ENCODE measurements around the gene S100A5.
"Not testable (repeated sequence)": the region's sequence is repeated elsewhere in the genome, so short reads cannot be mapped to it uniquely, and the experiment has no call there.

The S100A5 gene

DNA sequence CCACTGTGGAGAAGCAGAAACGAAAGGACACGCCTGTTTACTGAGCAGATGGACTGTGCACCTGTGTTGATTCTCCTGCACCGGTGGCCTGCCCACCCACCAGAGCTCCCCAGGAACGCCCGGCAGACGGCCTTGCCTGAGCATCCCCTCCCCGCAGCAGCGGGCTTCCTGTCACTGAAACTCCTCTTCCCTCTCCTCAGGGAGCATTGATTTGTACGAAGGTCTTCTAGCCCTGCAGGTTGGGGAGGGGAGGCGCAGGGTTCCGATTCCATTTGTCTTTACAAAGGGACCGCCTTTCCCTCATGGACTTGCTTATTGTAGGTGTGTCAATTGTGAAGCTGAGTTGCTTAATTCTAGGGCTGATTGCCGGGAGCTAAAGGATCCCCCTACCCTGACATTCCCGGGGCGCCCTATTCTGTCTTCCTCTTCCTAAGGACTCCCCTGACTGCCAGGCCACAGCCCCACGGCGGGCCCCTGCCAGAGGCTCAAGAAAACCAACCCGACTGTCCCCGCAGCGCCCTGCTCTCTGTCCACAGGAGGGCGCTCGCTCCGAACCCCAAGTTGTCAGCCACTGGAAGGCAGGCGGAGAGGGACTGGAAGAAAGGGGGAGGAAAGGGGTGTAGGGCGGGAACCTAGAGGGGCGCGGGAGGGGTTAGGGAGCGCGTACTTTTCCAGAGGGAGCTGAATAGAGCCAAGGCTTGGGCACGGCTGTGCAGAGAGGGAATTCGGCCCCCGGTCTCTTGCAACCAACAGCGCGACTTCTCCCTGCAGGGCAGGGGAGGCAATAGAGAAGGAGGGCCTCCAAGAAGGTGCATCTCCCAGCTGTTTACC is 7.8 kb downstream of the S100A5 start:
- DNase-seq = peak; percentile 80 to 81

DNA sequence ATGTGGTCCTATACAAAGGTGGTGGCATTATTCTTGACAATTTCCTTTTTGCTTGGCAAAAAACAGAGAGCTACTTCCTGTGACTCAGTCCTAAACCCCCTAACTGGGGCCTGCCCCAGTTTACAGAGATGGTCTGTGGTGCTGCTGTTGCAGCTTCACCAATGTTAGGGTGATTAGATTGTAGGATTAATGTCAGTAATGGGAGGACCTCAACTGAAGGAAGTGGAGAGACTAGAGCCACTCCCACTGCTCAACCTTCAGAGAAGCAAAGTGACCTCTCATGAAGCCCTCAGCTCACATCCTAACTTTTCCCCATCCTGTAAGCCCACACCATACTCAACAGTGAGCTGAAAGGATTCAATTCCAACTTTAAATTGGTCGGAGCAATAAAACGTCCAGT is 8.6 kb downstream of the S100A5 start:
- DNase-seq = no peak

DNA sequence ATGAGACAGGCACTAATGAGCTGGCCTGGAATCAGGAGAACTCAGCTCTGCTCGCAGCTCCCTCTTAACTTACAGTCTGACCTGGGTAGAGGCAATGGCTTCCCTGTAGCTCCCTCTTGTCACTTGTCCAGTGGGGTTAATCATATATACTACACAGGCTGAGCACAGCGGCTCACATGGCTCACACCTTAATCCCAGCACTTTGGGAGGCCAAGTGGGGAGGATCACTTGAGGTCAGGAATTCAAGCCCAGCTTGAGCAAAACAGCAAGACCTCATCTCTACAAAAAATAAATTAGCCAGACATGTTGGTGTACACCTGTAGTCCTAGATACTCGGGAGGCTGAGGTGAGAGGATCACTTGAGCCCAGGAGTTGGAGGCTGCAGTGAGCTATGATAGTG is 9.1 kb downstream of the S100A5 start:
- DNase-seq = no peak

DNA sequence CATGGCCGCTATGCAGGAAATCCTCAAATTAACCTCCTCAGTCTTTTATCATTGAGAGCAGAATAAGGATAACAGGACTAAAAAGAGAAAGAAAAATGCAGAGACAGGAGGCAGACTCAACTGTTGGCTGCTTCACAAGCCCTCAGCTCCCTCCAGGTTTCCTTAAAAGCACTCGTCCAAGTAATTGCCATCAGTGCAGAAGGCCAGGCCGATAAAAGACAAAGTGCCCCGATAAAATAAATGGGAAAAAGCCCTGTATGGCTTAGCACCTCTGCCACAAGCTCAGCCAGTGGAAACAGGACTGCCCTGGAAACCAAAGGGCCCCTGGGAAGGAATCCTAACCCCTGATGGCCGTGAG is 13.1 kb downstream of the S100A5 start:
- DNase-seq = no peak

DNA sequence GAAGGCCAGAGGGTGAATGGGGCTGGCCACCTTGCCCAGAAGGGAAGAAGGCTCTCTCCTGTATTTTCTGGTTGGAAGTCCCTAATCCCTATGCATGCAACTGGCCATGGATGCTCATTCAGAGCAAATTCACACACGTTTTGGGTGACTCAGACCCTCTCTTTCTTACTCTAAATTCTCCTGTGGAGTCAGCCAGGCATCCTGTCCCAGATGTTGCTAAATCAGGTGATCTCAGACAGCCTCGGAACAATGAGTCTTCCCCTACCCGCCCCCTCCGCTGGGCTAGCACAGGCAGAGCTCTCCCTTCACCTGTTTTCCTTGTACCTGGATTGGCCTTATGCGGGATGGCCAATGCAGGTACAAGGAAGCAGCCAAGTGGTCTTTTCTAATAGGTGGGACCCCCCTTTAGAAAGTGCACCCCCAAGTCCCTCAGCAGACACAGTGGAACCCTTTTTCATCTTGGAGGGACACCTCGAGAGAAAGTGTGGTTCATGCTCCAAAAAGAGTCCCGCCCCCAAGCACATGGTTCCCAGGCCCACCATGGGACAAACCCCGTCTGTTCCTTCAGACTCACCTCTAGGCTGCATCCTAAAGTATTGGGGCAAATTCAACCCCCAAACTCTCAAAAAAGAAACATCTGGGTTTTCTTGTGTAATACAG is 13.6 kb downstream of the S100A5 start:
- DNase-seq = no peak

DNA sequence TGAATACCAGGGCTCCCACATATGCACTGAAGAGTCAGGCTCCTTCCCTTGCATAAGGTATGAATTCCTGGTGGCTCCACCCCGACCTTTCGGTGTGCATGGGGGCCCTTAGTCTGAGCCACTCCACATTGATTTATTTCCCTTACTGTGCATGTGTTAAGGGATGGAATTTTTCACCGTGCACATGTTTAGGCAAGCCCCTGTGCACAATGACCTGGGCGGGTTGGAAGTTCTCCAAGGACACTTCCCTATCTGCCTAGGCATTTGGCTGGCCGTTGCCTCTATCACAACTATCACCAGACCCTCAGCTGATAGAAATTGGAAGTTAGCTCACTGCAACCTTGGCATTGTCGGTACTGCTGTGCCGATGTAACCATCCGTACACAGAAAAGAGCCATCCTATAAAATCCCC is 14.6 kb downstream of the S100A5 start:
- no peak for DNase-seq

DNA sequence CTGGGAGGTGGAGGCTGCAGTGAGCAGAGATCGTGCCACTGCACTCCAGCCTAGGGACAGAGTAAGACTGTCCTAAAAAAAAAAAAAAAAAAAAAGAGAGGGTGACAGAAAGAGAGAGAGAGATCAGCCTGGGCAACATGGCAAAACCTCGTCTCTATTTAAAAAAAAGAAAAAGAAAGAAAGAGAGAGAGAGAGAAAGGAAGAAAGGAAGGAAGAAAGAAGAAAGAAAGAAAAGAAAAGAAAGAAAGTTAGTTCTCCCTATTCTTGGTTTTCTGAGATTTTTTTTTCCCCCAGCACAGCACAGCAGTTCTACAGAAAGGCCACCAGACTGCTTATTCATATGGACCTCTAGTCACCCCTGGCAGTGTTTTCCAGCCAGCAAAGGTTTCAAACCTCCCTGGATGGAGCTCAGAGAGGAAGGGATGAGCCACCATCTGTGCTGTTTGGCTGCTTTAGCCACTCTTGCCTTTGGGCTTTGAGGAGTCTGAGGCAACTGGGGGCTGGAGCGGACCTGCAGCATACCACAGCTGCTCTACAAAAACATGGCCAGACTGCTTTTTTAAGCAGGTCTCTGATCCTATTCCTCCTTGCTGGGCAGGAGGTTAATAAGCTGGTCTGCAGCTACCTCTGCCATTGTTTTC is 15.5 kb downstream of the S100A5 start:
- DNase-seq = no peak

DNA sequence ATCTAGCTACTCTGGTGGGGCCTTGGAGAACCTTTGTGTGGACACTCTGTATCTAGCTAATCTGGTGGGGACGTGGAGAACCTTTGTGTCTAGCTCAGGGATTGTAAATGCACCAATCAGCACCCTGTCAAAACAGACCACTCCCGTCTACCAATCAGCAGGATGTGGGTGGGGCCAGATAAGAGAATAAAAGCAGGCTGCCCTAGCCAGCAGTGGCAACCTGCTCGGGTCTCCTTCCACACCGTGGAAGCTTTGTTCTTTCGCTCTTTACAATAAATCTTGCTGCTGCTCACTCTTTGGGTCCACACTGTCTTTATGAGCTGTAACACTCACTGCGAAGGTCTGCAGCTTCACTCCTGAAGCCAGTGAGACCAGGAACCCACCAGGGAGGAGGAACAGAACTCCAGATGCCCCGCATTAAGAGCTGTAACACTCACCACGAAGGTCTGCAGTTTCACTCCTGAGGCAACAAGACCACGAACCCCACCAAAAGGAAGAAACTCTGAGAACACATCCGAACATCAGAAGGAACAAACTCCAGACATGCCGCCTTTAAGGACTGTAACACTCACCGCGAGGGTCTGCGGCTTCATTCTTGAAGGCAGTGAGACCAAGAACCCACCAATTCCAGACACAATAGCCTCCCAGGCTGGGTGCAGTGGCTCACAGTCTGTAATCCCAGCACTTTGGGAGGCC is 18.2 kb downstream of the S100A5 start:
- not testable (repeated sequence) for DNase-seq

DNA sequence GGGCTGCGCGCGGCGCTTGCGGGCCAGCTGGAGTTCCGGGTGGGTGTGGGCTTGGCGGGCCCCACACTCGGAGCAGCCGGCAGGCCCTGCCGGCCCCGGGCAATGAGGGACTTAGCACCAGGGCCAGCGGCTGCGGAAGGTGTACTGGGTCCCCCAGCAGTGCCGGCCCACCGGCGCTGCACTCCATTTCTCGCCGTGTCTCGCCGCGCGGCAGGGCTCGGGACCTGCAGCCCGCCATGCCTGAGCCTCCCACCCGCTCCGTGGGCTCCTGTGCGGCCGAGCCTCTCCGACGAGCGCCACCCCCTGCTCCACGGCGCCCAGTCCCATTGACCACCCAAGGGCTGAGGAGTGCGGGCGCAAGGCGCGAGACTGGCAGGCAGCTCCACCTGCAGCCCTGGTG is 18.9 kb downstream of the S100A5 start:
- not testable (repeated sequence) for DNase-seq

DNA sequence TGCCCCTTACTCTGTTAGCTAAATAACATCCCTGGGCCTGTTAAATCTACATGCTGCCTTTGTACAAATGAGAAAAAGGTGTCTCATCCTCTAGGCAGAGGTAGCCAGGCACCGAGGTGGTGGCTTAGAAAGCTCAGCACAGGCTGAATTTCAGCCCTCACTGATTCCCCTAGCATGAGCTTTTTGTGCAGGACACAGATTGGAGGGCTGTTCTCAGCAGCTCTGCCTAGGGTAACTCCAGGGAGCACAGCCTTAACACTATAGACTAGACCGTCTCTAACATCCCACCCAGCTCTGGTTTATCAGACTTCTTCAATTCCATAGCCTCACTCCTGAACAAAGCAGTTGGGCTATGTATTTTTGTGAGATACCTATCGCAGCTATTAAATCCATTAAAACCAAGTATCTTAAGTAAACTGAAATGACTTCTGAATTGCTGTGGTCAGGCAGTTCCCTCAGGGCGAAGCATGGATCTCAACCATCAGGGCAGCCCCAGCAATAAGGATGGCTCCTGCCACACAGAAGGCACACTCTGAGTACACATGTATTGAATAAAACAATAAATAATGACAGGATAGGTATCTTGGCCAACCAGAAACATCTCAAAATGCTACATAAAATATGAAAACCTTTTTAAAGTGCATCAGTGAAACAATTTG is 19.8 kb downstream of the S100A5 start:
- DNase-seq = no peak

DNA sequence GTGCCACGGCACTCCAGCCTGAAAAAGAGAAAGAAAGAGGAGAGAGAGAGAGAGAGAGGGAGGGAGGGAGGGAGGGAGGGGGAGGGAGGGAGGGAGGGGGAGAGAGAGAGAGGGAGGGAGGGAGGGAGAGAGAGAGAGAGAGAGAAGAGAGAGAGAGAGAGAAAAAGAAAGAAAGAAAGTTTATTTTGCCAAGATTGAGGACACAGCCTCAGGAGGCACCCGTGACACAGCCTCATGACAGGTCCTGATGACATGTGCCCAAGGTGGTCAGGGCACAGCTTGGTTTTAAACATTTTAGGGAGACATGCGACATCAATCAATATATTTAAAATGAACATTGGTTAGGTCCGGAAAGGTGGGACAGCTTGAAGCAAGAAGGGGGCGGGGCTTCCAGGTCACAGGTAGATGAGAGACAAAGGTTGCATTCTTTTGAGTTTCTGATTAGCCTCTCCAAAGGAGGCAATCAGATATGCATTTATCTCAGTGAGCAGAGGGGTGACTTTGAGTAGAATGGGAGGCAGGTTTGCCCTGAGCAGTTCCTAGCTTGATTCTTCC is 20.5 kb downstream of the S100A5 start:
- DNase-seq = not testable (repeated sequence)

DNA sequence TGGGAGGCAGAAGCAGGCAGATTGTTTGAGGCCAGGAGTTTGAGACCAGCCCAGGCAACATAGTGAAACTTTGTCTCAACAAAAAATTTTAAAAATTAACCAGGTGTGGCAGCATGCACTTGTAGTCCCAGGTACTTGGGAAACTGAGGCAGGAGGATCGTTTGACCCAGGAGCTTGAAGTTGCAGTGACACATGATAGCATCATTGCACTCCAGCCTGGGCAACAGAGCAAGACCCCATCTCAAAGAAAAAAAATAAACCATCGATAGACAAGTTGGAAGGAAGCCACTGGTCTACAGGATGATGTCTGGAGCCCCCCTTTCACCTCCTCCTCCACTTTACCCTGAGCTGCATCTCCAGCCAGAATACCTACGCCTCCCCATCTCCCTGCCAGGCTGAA is 21.5 kb downstream of the S100A5 start:
- DNase-seq = no peak

DNA sequence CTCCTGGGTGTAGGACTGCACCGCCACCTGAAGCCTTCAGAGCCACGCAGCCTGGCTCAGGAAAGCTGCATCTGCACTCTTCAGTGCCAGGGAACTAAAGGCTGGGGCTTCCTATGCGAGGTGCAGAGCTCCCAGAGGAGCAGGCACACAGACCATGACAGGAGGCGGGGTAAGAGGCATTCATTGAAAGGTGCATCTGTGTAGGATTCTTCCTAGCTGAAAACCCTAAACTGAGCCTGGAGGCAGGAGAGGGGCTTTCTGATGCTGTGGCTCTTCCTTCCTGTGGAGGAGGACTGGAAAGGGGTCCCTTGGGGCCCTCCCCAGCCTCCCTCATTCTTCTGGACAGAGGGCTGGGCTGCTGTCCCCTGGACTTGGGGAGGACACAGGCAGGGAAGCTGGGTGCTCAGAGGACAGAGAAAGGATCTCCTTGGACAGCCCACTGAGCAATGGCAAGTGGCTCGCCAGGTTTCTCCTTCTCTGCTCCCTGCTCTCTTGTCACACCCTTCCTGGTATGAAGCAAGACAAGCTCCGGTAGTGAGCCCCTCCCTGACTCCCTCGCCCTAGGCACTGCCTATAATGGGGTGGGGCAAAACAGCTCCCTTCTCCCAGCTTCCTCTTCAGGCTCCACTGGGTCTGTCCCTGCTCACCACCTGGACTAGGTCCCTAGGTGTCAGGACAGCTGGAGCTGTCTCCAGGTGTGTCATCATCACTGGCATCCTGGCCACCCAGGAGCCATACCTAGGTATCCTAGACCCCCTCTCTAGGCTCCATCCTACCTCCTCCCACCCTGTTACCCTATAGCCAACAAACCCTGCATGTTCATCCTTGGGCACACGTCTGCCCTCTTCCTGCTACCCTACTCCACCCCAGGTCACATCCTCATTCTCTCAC is 25.0 kb downstream of the S100A5 start:
- no peak for DNase-seq

DNA sequence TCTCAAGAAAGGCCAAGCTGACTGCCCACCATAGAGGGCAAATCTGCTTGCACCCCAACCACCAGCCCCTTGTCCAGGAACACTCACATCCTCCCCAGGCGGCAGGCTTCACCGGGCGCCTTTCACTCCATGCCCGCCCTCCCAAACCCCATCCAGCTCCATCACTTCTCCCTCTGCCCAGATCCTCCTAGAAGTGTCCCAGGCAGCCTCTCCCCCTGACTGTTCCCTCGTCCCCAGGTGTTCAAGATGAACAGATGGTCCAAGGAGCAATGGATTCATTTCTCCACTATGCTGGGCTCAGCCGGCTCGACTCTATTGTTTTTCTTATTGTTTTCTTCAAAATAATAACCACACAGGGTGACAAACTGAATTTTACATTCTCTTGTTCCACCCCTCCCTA is 27.1 kb downstream of the S100A5 start:
- no peak for DNase-seq

DNA sequence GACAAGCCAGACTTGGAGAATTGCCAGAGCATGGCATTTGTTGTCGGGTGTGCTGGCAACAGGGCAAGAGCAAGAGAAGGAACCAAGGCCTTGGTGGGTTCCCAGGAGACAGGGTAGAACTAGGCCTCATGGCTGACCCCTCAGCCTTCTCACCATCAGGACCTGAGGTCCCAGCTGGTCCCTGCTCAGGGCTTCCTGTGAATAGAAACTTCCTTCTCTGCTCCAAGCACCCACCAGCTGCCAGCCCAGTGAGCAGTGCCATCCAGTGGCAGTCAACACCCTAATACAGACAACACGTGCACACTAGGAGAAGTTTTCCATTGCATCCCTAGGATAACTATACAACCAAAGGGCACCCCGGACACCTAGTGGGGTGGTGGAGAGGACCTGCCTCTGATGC is 27.7 kb downstream of the S100A5 start:
- DNase-seq = no peak

DNA sequence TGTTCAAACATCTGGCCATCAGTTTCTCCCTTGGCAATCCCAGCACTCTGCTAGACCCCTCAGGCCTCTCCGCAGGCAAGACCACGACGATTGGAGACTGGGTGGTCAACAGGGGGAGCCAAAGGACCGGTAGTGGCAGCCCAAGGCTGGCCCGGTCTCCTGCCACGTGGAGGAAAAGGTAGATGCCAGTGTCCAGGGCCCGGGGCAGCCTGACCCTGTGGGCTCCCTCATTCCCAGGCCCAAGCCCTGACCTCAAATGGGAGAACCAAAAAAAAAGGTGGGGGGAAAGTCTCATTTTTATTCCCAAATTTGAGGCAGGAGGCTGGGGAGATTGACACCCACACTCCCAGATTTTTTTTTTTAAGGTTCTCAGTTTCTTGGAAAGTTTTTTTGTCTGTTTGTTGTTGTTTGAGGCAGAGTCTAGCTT is 29.7 kb downstream of the S100A5 start:
- DNase-seq = peak; percentile 83

DNA sequence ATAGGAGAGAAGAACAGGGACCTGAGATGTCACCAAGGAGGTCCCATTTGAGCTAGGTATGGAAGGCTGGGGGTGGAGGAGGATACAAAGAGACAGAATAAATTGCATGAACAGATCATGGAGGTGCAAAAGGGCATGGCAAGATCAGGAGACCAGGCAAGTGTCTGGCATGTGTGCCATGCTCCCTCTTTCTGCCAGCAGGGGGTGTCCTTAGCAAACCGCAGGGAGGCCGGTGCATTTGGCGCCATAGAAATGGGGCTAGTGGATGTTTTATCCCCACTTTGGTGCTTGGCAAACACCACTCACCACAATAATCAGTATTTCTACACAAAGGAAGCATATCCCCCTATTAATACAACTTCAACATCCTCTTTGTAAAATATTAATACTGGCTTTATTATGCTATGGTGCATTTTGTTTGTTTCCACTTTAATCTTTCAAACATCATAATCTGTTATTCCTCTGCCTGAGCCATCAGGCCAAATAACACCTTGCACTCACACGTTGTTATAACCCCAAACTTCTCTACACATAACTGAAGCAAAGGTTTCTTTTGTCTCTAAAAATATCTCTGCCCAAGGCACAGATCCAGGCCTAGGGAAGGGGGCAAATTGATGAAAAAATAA is 30.9 kb downstream of the S100A5 start:
- peak; percentile 71 to 72 for DNase-seq

DNA sequence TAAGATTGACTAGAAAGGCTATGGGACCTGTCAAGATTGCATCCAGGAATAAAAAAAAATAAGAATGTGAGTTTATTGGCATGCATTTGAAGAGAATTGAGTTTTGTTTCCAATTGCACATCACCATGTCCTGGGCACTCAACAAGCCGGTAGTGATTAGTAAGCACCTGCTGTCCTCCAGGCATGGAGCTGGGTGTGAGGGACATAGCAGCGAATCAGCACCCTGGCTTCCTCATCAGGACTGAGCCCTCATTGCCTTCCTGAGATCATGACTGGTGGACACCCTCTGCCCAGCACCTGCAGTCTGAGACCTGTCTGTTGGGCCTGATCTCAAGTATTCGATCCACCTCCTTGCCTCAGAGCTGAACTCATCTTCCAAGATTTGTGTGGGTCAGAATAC is 31.7 kb downstream of the S100A5 start:
- no peak for DNase-seq

DNA sequence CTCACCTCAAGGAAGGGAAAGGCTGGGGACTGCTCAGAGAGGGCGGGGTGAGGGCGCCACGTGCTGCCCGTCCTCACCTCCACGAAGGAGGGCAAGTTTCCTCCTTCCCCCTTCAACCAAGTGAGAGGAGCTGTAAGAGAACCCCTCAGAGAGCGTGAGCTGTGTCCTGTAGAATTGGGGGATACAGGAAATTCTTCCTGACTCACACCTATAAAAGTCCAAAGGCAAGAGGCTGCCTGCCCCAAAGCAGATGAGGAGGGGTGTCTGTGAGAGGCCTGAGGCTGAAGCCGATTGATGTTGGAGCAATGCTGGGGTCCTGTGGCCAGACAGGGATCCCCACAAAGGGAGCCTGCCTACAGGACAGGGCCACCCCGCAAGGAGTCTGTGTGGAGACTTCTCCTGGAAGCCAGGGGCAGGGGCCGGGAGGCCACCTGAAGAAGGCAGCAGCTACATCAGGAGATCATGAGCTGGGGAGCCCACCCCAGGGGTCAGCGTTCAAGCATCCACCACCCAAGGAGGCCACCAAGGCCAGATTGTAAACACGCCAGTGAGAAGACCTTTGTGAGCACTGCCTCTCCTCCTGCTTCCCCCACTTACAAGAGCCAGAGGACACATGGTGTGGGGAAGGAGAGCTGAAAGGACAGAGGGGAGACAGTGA is 32.7 kb downstream of the S100A5 start:
- no peak for DNase-seq

DNA sequence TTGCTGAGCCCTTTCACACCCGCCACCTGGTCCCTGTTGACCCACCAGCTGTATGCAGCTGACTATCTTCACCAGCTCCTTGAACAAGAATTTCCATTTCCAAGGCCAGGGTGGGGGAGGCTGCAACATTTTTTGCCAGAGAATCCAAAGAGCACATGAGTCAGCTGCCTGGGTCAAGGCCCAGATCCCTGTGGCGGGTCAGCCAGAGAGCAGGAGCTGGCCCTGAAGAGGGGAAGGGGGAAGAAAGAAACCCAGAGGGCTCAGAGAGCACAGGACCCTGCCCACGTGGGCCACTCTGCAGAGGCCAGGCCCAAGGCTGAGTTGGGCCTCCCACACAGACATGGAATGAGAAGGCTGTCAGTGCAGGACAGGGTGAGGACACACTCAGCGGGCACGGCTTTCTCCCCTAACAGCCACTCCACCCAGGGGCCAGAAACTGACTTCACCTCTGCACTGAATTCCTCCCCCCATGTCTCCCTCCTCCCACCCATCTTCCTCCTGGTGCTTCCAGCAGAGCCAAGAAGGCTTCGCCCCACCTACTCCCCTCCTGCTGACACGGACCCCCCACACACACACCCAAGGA is 33.8 kb downstream of the S100A5 start:
- DNase-seq = no peak

Data from stimulated activated CD4-positive, alpha-beta T cell treated with anti-CD3 and anti-CD28 coated beads, Interleukin-2, amount 100 ng/mL, for 48 hours (primary cell).